ENCODE measurements around the gene TNFRSF9.

The TNFRSF9 gene

GRCh38 chr1:7943251-7943650, 2.6 kb upstream of the TNFRSF9 start:
- H3K27me3 ChIP-seq: peaks cover 0 to 3% of the 10 kb centered on the region in 2 donors
- no peaks in the 10 kb centered on the region for H3K9me3 ChIP-seq
- H3K27ac ChIP-seq: no peak overlapping the region
- H3K36me3 ChIP-seq: no peaks in the 10 kb centered on the region
- peaks cover 0 to 19% (median 12%) of the 10 kb centered on the region in 4 donors for H3K4me1 ChIP-seq
- intact Hi-C loops (cut with DNase I; ENCODE audit: low total_unique reads): no loop called here
- no peak for DNase-seq
- no peak overlapping the region for H3K4me3 ChIP-seq
- no peak for TF ChIP-seq CTCF (IDR thresholded peaks at IDR 0.05)

- TF ChIP-seq CTCF (IDR thresholded peaks at IDR 0.05): peak; percentile 19 to 35
- DNase-seq: peak; percentile 56 to 81
- no peaks in the 10 kb centered on the region for H3K36me3 ChIP-seq
- H3K4me1 ChIP-seq: peaks cover 0 to 19% (median 12%) of the 10 kb centered on the region in 4 donors
- peaks cover 0 to 4% of the 10 kb centered on the region in 2 donors for H3K27me3 ChIP-seq
- H3K9me3 ChIP-seq: no peaks in the 10 kb centered on the region
- H3K27ac ChIP-seq: peak overlapping the region; percentile 30 to 61
- peak overlapping the region; percentile 33 to 48 for H3K4me3 ChIP-seq
- intact Hi-C loops (cut with DNase I; ENCODE audit: low total_unique reads): no loop called here
Observed at GRCh38 chr1:7942214-7942921, 1.7 kb upstream of the TNFRSF9 start.

GRCh38 chr1:7941437-7941793, 776 bp upstream of the TNFRSF9 start:
- Histone ChIP-seq H3K4me3 (no peak overlapping the region), H3K9me3 (no peaks in the 10 kb centered on the region), H3K27me3 (peaks cover 0 to 14% of the 10 kb centered on the region in 2 donors), H3K36me3 (no peaks in the 10 kb centered on the region), H3K4me1 (peaks cover 0 to 19% (median 12%) of the 10 kb centered on the region in 4 donors), H3K27ac (no peak overlapping the region)
- intact Hi-C loops (cut with DNase I; ENCODE audit: low total_unique reads): no loop called here
- no peak for TF ChIP-seq CTCF (IDR thresholded peaks at IDR 0.05)
- no peak for DNase-seq

- Histone ChIP-seq H3K27me3 (peaks cover 0 to 16% of the 10 kb centered on the region in 2 donors), H3K36me3 (no peaks in the 10 kb centered on the region), H3K9me3 (no peaks in the 10 kb centered on the region), H3K4me1 (peaks cover 0 to 19% (median 12%) of the 10 kb centered on the region in 4 donors), H3K4me3 (no peak overlapping the region), H3K27ac (no peak overlapping the region)
- no peak for TF ChIP-seq CTCF (IDR thresholded peaks at IDR 0.05)
- intact Hi-C loops (cut with DNase I; ENCODE audit: low total_unique reads): no loop called here
- no peak for DNase-seq
Observed at GRCh38 chr1:7940034-7940433, 605 bp downstream of the TNFRSF9 start.

- no peak overlapping the region for H3K4me3 ChIP-seq
- no peaks in the 10 kb centered on the region for H3K36me3 ChIP-seq
- intact Hi-C loops (cut with DNase I; ENCODE audit: low total_unique reads): no loop called here
- peaks cover 0 to 26% of the 10 kb centered on the region in 2 donors for H3K27me3 ChIP-seq
- no peak for DNase-seq
- peaks cover 0 to 19% (median 12%) of the 10 kb centered on the region in 4 donors for H3K4me1 ChIP-seq
- H3K27ac ChIP-seq: no peak overlapping the region
- no peaks in the 10 kb centered on the region for H3K9me3 ChIP-seq
- TF ChIP-seq CTCF (IDR thresholded peaks at IDR 0.05): no peak
Observed at GRCh38 chr1:7938070-7938469, 2.6 kb downstream of the TNFRSF9 start.
